SK-N-SH treated with all-trans-retinoic acid at 6 μM for 48 hours (cell line): ENCODE results near the gene WWC1.

Source experiments
- ATAC-seq: fragments of 200-7000 bp; cut with Tn5 transposase; 3 replicates; pipeline ENCODE4 v1.9.1; 2020; ENCODE audit warnings: mild to moderate bottlenecking, moderate library complexity
- BACH2 ChIP-seq: fragments of 250-450 bp; sonication (Bioruptor Pico); IDR thresholded peaks from 2 replicates; pipeline ENCODE4 v1.9.0; 2021; ENCODE audit warnings: mild to moderate bottlenecking, borderline replicate concordance
- CSDC2 ChIP-seq: fragments of 250-450 bp; sonication (Bioruptor Pico); IDR thresholded peaks from 2 replicates; pipeline ENCODE4 v1.5.0; 2020; ENCODE audit warnings: mild to moderate bottlenecking, moderate library complexity
- CSRNP3 ChIP-seq: fragments of 250-450 bp; sonication (Bioruptor Pico); IDR thresholded peaks from 2 replicates; pipeline ENCODE4 v1.5.1; 2021; ENCODE audit warnings: mild to moderate bottlenecking, moderate library complexity
- ESRRG ChIP-seq: fragments of 250-450 bp; sonication (Bioruptor Pico); IDR thresholded peaks from 2 replicates; pipeline ENCODE4 v1.6.1; 2021; ENCODE audit warnings: mild to moderate bottlenecking
- GLIS3 ChIP-seq: fragments of 250-450 bp; sonication (Bioruptor Pico); IDR thresholded peaks from 2 replicates; pipeline ENCODE4 v1.5.0; 2020; ENCODE audit warnings: mild to moderate bottlenecking, moderate library complexity
- ISL1 ChIP-seq: fragments of 250-450 bp; sonication (Bioruptor Pico); IDR thresholded peaks from 2 replicates; pipeline ENCODE4 v2.1.2; 2022; ENCODE audit warnings: mild to moderate bottlenecking, moderate library complexity
- PPARA ChIP-seq: fragments of 250-450 bp; sonication (Bioruptor Pico); IDR thresholded peaks from 2 replicates; pipeline ENCODE4 v1.5.0; 2020; ENCODE audit warnings: mild to moderate bottlenecking, borderline replicate concordance
- RARB ChIP-seq: fragments of 250-450 bp; sonication (Bioruptor Pico); IDR thresholded peaks from 2 replicates; pipeline ENCODE4 v1.8.0; 2021; ENCODE audit warnings: mild to moderate bottlenecking, moderate library complexity
- SNAI2 ChIP-seq: fragments of 250-450 bp; sonication (Bioruptor Pico); IDR thresholded peaks from 2 replicates; pipeline ENCODE4 v1.5.0; 2020; ENCODE audit warnings: mild to moderate bottlenecking, moderate library complexity
- TCF4 ChIP-seq: fragments of 250-450 bp; sonication (Bioruptor Pico); IDR thresholded peaks from 2 replicates; pipeline ENCODE4 v1.8.0; 2021; ENCODE audit warnings: mild to moderate bottlenecking, moderate library complexity, borderline replicate concordance
- TSHZ2 ChIP-seq: fragments of 250-450 bp; sonication (Bioruptor Pico); IDR thresholded peaks from 2 replicates; pipeline ENCODE4 v1.5.0; 2020; ENCODE audit warnings: mild to moderate bottlenecking, moderate library complexity
- ZFP30 ChIP-seq: fragments of 450-650 bp; formaldehyde crosslinking; IDR thresholded peaks from 2 replicates; pipeline ENCODE4 v1.5.0; 2022; ENCODE audit warnings: mild to moderate bottlenecking, moderate library complexity
- ZNF565 ChIP-seq: fragments of 450-650 bp; formaldehyde crosslinking; conservative IDR thresholded peaks from 2 replicates; pipeline ENCODE4 v1.5.0; 2020; ENCODE audit warnings: low read depth, mild to moderate bottlenecking, moderate library complexity
- ZNF70 ChIP-seq: fragments of 450-650 bp; formaldehyde crosslinking; IDR thresholded peaks from 2 replicates; pipeline ENCODE4 v1.5.0; 2020; ENCODE audit warnings: mild to moderate bottlenecking, moderate library complexity
- TF ChIP-seq, protein P1 (sequence below): fragments of 250-450 bp; sonication (Bioruptor Pico); IDR thresholded peaks from 2 replicates; pipeline ENCODE4 v1.5.1; 2020; ENCODE audit warnings: low read depth, mild to moderate bottlenecking, moderate library complexity
- TF ChIP-seq, protein P2 (sequence below): fragments of 250-450 bp; sonication (Bioruptor Pico); IDR thresholded peaks from 2 replicates; pipeline ENCODE4 v1.8.0; 2020; ENCODE audit warnings: mild to moderate bottlenecking, moderate library complexity, borderline replicate concordance
- TF ChIP-seq, protein P3 (sequence below): fragments of 250-450 bp; sonication (Bioruptor Pico); IDR thresholded peaks from 2 replicates; pipeline ENCODE4 v1.8.0; 2021; ENCODE audit warnings: low read depth, mild to moderate bottlenecking, moderate library complexity, borderline replicate concordance

Gene WWC1

DNA sequence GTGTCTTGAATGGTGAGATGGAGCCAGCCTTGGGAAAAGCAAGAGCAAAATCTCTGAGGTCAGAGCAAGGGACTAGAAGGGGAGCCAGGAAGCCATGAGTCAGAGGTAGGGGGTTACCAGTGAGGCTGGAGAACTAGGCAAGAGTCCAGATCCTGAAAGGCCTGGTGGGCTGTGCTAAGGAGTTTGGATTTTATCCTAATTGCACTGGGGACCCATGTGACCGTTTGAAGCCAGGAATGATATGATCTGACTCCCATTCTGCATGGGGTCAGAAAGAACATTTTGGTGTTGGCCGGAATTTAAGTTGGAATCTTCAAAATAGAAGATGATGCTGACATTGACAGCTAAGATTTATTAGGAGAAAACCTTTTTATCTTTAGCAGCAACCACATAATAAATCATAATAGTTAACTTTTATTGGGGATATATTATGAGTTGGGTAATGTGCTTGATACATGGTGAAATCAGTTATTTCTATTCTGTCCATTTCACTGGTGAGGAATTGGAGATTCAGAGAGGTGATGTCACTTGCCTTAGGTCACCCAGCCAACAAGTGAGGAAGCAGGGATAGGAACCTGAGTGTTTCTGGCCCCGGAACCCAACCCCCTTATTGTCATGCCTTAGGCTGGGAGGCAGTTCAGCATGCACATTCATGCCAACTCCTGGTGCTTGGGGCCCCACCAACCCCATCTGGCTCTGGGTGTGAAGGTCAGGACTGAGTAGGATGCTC, 133.3 kb downstream of the WWC1 start:
- TF ChIP-seq PPARA, result no peak
- TF ChIP-seq, protein P1, sequence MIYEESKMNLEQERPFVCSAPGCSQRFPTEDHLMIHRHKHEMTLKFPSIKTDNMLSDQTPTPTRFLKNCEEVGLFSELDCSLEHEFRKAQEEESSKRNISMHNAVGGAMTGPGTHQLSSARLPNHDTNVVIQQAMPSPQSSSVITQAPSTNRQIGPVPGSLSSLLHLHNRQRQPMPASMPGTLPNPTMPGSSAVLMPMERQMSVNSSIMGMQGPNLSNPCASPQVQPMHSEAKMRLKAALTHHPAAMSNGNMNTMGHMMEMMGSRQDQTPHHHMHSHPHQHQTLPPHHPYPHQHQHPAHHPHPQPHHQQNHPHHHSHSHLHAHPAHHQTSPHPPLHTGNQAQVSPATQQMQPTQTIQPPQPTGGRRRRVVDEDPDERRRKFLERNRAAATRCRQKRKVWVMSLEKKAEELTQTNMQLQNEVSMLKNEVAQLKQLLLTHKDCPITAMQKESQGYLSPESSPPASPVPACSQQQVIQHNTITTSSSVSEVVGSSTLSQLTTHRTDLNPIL (CRISPR knock-in tag), result no peak
- TF ChIP-seq CSDC2, result no peak
- no peak for TF ChIP-seq GLIS3 (CRISPR knock-in tag)
- no peak for TF ChIP-seq ZNF565 (CRISPR knock-in tag)
- no peak for TF ChIP-seq ESRRG
- no peak for TF ChIP-seq RARB
- TF ChIP-seq, protein P2, sequence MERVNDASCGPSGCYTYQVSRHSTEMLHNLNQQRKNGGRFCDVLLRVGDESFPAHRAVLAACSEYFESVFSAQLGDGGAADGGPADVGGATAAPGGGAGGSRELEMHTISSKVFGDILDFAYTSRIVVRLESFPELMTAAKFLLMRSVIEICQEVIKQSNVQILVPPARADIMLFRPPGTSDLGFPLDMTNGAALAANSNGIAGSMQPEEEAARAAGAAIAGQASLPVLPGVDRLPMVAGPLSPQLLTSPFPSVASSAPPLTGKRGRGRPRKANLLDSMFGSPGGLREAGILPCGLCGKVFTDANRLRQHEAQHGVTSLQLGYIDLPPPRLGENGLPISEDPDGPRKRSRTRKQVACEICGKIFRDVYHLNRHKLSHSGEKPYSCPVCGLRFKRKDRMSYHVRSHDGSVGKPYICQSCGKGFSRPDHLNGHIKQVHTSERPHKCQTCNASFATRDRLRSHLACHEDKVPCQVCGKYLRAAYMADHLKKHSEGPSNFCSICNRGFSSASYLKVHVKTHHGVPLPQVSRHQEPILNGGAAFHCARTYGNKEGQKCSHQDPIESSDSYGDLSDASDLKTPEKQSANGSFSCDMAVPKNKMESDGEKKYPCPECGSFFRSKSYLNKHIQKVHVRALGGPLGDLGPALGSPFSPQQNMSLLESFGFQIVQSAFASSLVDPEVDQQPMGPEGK (CRISPR knock-in tag), result no peak
- no peak for TF ChIP-seq ISL1
- no peak for TF ChIP-seq ZNF70 (CRISPR knock-in tag)
- TF ChIP-seq, protein P3, sequence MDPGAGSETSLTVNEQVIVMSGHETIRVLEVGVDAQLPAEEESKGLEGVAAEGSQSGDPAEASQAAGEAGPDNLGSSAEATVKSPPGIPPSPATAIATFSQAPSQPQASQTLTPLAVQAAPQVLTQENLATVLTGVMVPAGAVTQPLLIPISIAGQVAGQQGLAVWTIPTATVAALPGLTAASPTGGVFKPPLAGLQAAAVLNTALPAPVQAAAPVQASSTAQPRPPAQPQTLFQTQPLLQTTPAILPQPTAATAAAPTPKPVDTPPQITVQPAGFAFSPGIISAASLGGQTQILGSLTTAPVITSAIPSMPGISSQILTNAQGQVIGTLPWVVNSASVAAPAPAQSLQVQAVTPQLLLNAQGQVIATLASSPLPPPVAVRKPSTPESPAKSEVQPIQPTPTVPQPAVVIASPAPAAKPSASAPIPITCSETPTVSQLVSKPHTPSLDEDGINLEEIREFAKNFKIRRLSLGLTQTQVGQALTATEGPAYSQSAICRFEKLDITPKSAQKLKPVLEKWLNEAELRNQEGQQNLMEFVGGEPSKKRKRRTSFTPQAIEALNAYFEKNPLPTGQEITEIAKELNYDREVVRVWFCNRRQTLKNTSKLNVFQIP (CRISPR knock-in tag), result no peak
- TF ChIP-seq TSHZ2, result no peak
- no peak for TF ChIP-seq SNAI2
- TF ChIP-seq TCF4 (CRISPR knock-in tag), result no peak
- no peak for TF ChIP-seq ZFP30 (CRISPR knock-in tag)
- ATAC-seq, result peak; percentile 65

- no peak; the same call in 2 of the 3 replicates for ATAC-seq
- TF ChIP-seq BACH2 (CRISPR knock-in tag) (no peak), CSRNP3 (CRISPR knock-in tag) (no peak), TSHZ2 (0 out of 2 replicates have a peak, but pooled peaks have one; percentile 26), RARB (no peak), ZNF565 (CRISPR knock-in tag) (no peak)
Measured at GRCh38 chr5:168426007-168426863, 134.8 kb downstream of the WWC1 start.
